Activated CD4-positive, alpha-beta memory T cell treated with anti-CD3 and anti-CD28 coated beads for 36 hours (primary cell): Measurements from ENCODE around the gene GATA5. TPM values are rescaled to one million over a fixed set of nuclear protein-coding genes. Genes with fewer than 3 reads are reported as not detected.

Experiments used
- CTCF ChIA-PET: fragments of 350-600 bp; sonication (Branson Sonifier 250); formaldehyde crosslinking; loops from one replicate; lab custom pipeline; 2021; ENCODE audit warnings: antibody characterized with exemption, inconsistent platforms; lab: Charles Lee
- POLR2A ChIA-PET: fragments of 350-600 bp; sonication (Branson Sonifier 250); formaldehyde crosslinking; loops from one replicate; lab custom pipeline; 2021; ENCODE audit warnings: antibody characterized with exemption; lab: Charles Lee
- DNase-seq: peaks from one replicate; pipeline ENCODE4 v3.0.0-alpha.2; 2020
- H3K27ac Mint-ChIP-seq: one replicate; pipeline ENCODE4 v1.8.0; 2021; ENCODE audit warnings: mixed read lengths
- H3K27me3 Mint-ChIP-seq: one replicate; pipeline ENCODE4 v1.8.0; 2021; ENCODE audit warnings: mixed read lengths
- H3K36me3 Mint-ChIP-seq: one replicate; pipeline ENCODE4 v1.8.0; 2021; ENCODE audit warnings: mixed read lengths
- H3K4me1 Mint-ChIP-seq: one replicate; pipeline ENCODE4 v1.8.0; 2021; ENCODE audit warnings: low read depth, mixed read lengths
- H3K4me3 Mint-ChIP-seq: one replicate; pipeline ENCODE4 v1.8.0; 2021; ENCODE audit warnings: mild to moderate bottlenecking, mixed read lengths
- H3K9me3 Mint-ChIP-seq: one replicate; pipeline ENCODE4 v1.8.0; 2021; ENCODE audit warnings: mixed read lengths
- intact Hi-C: fragments of 100-400 bp; cut with micrococcal nuclease; formaldehyde crosslinking; loops from one replicate; pipeline ENCODE4 v1.15.1; 2023
- total RNA-seq, 2 experiments: library from RNA; stranded (reverse); gene quantifications; one replicate each; pipeline ENCODE4 v1.2.3, GENCODE V29; 2021

Gene GATA5
- total RNA-seq, 2 experiments from 2014 or later = not detected

- POLR2A ChIA-PET = no interaction called here
- H3K4me1 Mint-ChIP-seq = no peaks in the 10 kb centered on the region
- H3K9me3 Mint-ChIP-seq = no peaks in the 10 kb centered on the region
- no peaks in the 10 kb centered on the region for H3K36me3 Mint-ChIP-seq
- no peak overlapping the region for H3K4me3 Mint-ChIP-seq
- DNase-seq = no peak
- intact Hi-C loops = no loop called here
- peaks cover 2% of the 10 kb centered on the region for H3K27me3 Mint-ChIP-seq
- CTCF ChIA-PET = no interaction called here
- H3K27ac Mint-ChIP-seq = no peak overlapping the region
Measured at GRCh38 chr20:62417981-62418708, 57.6 kb downstream of the GATA5 start.

- CTCF ChIA-PET = no interaction called here
- Mint-ChIP-seq H3K4me1 (no peaks in the 10 kb centered on the region), H3K4me3 (no peak overlapping the region), H3K27ac (no peak overlapping the region), H3K36me3 (no peaks in the 10 kb centered on the region), H3K9me3 (no peaks in the 10 kb centered on the region), H3K27me3 (no peaks in the 10 kb centered on the region)
- POLR2A ChIA-PET = no interaction called here
- no peak for DNase-seq
- intact Hi-C loops = no loop called here
Measured at GRCh38 chr20:62416651-62417637, 58.9 kb downstream of the GATA5 start.

- no peaks in the 10 kb centered on the region for H3K36me3 Mint-ChIP-seq
- no peak overlapping the region for H3K4me3 Mint-ChIP-seq
- H3K9me3 Mint-ChIP-seq = no peaks in the 10 kb centered on the region
- POLR2A ChIA-PET = no interaction called here
- intact Hi-C loops = no loop called here
- no peak for DNase-seq
- H3K27me3 Mint-ChIP-seq = no peaks in the 10 kb centered on the region
- CTCF ChIA-PET = interaction anchor here (0.6 kb wide), 1 partner anchor 722 kb away, joined by 3 read pairs; no protein-coding TSS in a partner anchor
- H3K27ac Mint-ChIP-seq = no peak overlapping the region
- no peaks in the 10 kb centered on the region for H3K4me1 Mint-ChIP-seq
Measured at GRCh38 chr20:62415354-62416111, 60.3 kb downstream of the GATA5 start.

DNA sequence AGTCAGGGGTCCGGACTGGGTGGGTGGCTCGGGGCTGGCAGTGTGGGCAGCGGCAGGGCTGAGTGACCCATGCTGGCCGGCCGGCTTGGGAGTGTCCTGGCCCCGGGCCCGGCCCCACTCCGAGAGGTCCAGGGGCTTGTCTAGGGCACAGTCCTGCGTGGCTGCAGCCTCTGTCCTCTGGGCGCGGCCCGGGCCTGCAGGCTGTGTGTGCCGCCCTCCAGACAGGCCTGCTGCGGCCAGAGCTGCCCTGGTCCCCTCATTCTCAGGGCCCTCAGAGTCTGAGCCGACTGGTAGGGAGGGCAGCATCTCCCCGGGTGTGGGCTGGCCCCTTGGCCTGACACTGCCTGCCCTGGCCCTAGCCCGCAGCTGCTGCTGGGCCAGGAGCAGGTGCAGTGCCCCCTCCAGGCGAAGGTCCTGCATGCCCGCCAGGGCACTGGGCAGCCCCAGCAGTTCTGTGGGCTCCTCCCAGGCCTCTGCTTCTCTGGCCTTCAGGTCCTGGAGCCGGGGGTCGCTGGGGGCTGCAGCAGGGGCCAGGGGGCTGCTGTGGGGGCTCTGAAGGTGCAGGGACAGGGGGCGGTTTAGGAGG is 61.8 kb downstream of the GATA5 start:
- intact Hi-C loops = no loop called here
- CTCF ChIA-PET = no interaction called here
- Mint-ChIP-seq H3K36me3 (no peaks in the 10 kb centered on the region), H3K27me3 (no peaks in the 10 kb centered on the region), H3K4me1 (peaks cover 3% of the 10 kb centered on the region), H3K27ac (no peak overlapping the region), H3K4me3 (no peak overlapping the region), H3K9me3 (no peaks in the 10 kb centered on the region)
- POLR2A ChIA-PET = no interaction called here
- no peak for DNase-seq

Other genes with a start within 250 kb of the GATA5 start
- 10 to 100 TPM; 25.4 to 29.3 TPM for gene OSBPL2, start 237.5 kb downstream of the GATA5 start, total RNA-seq
- gene ADRM1, start 173.0 kb downstream of the GATA5 start, total RNA-seq = 100 to 1,000 TPM in 1 of 2 experiments, 10 to 100 TPM in 1; 98.6 to 101 TPM
- gene LAMA5, start 108.7 kb downstream of the GATA5 start, total RNA-seq = 1 to 10 TPM in 1 of 2 experiments, under 1 TPM in 1; 0.78 to 1.1 TPM
- gene RPS21, start 88.9 kb downstream of the GATA5 start, total RNA-seq = 1,000 to 10,000 TPM; 2,488 to 2,529 TPM
- 1 to 10 TPM; 7.8 to 8.2 TPM for gene CABLES2, start 68.7 kb downstream of the GATA5 start, total RNA-seq
- gene RBBP8NL, start 48.5 kb downstream of the GATA5 start, total RNA-seq = not detected
- gene SLCO4A1, start 166.5 kb upstream of the GATA5 start, total RNA-seq = 10 to 100 TPM; 29.6 to 30.7 TPM
- gene NTSR1, start 232.8 kb upstream of the GATA5 start, total RNA-seq = not detected